Body of pancreas (tissue), 4 donors: ENCODE measurements around the gene KDM2A.

Source experiments
- CTCF ChIP-seq, 7 experiments: fragments of 450-650 bp in 4 of 7; fragments of 200-600 bp in 3 of 7; sonication (generic) in 3 of 7; IDR thresholded peaks; one replicate each; pipeline ENCODE4 v1.5.1; 2016 to 2019; ENCODE audit warnings: antibody characterized with exemption in 7 of 7
- POLR2A ChIP-seq, 3 donors: fragments of 450-650 bp; IDR thresholded peaks; one replicate each; pipeline ENCODE4 v1.6.1; 2016; ENCODE audit warnings: antibody characterized with exemption in 3 of 3, mild to moderate bottlenecking in 2 of 3

GRCh38 chr11:67138922-67139321, 19.9 kb downstream of the KDM2A start:
- no peak for TF ChIP-seq POLR2A (IDR thresholded peaks at IDR 0.05)
- no peak for TF ChIP-seq CTCF (IDR thresholded peaks at IDR 0.05)
